Ovary (tissue), 9 donors: ENCODE results near the gene MECR. TPM values are rescaled to one million over a fixed set of nuclear protein-coding genes. Genes with fewer than 3 reads are reported as not detected.

Source experiments
- DNase-seq, 5 donors: peaks; one replicate each; pipeline ENCODE4 v3.0.0-alpha.2; 2019 to 2020
- H3K27ac ChIP-seq, 2 donors: fragments of 200-600 bp; one replicate each; pipeline versions ENCODE4 v1.5.1 to v1.8.0; 2019 to 2022
- H3K27me3 ChIP-seq: fragments of 200-600 bp; one replicate; pipeline ENCODE4 v1.8.0; 2022
- H3K36me3 ChIP-seq: fragments of 200-600 bp; sonication (generic); one replicate; pipeline ENCODE4 v1.5.1; 2019
- H3K4me1 ChIP-seq: one replicate; pipeline ENCODE4 v1.8.1; 2013; ENCODE audit warnings: mild to moderate bottlenecking, moderate library complexity; ENCODE audit not compliant: insufficient read depth
- H3K4me3 ChIP-seq: fragments of 200-600 bp; sonication (generic); one replicate; pipeline ENCODE4 v1.5.1; 2017
- H3K9me3 ChIP-seq, 2 donors: fragments of 200-600 bp in 1 of 2; sonication (generic) in 1 of 2; one replicate each; pipeline versions ENCODE4 v1.5.1 to v1.8.1; 2013 to 2019; ENCODE audit warnings: mild to moderate bottlenecking in 1 of 2, moderate library complexity in 1 of 2
- EP300 ChIP-seq: sonication (generic); formaldehyde crosslinking; IDR thresholded peaks from one replicate; pipeline ENCODE4 v1.6.1; 2017; ENCODE audit warnings: antibody characterized with exemption
- POLR2A ChIP-seq: fragments of 450-650 bp; IDR thresholded peaks from one replicate; pipeline ENCODE4 v1.6.1; 2017; ENCODE audit warnings: antibody characterized with exemption, mild to moderate bottlenecking, moderate library complexity
- WGBS, 3 donors: extraction: QIAGEN DNeasy Blood & Tissue Kit in 1 of 3; methylation state at CpG; one replicate each; pipeline versions ENCODE4 v1.1.5 to v1.1.7; 2013 to 2017; 5-methylcytosine and 5-hydroxymethylcytosine counted together
- intact Hi-C, 4 donors: fragments of 100-400 bp; cut with DNase I; formaldehyde crosslinking; loops; one replicate each; pipeline versions ENCODE4 v1.11.0 to v1.15.1; 2022 to 2023
- polyA plus RNA-seq, 2 donors: library from polyadenylated mRNA; stranded (reverse); fragments of 200-250 nt in 1 of 2; fragments of 350-450 nt in 1 of 2; fragmentation: Illumina TruSeq in 1 of 2; extraction: RNeasy Lipid Tissue Mini Kit (QIAGEN cat#74804) in 1 of 2; gene quantifications; one replicate each; pipeline ENCODE4 v1.2.3, GENCODE V29; 2013 to 2014
- total RNA-seq, 7 donors: library from RNA; depleted of rRNA in 2 of 7; stranded (reverse); fragments of >200 nt in 2 of 7; fragmentation: NEBNext Ultra II Directional in 3 of 7; extraction: Animal tissue kit (Norgen Biotek cat#: 25700) in 3 of 7; gene quantifications; one replicate each; pipeline versions ENCODE4 v1.1.0 to v1.2.4, GENCODE V29; 2016 to 2023
- TF ChIP-seq, protein P1 (sequence below), 3 donors: fragments of 450-650 bp in 2 of 3; fragments of 200-600 bp in 1 of 3; IDR thresholded peaks; one replicate each; pipeline versions ENCODE4 v1.5.1 to v1.8.0; 2016 to 2022; ENCODE audit warnings: antibody characterized with exemption in 3 of 3, mild to moderate bottlenecking in 1 of 3
- donor health status: DM: no; HTN: no; CAD: no; lungs with moderate emphysema.
- donor health status: DM: no; HTN: no; CAD: no.
- donor health status: Bipolar disorder and iron deficiency.
- donor health status: DM: yes; HTN: yes; CAD: no.
- donor health status: DM: no; HTN: no; CAD: no.
- donor health status: DM: yes; HTN: yes; CAD: no.

Gene MECR
- total and polyA plus RNA-seq, 9 donors = 11.9 to 33.9 (median 20.2) TPM

GRCh38 chr1:29227511-29227910, 3.2 kb downstream of the MECR start:
- Histone ChIP-seq H3K9me3 (no peaks in the 10 kb centered on the region), H3K27ac (no peak overlapping the region), H3K4me3 (no peak overlapping the region), H3K4me1 (peaks cover 2% of the 10 kb centered on the region), H3K27me3 (no peaks in the 10 kb centered on the region), H3K36me3 (no peaks in the 10 kb centered on the region)
- intact Hi-C loops = no loop called here
- WGBS, 3 donors = 76 to 86% (median 80%) methylated on average over 5 of the region's 5 CpGs
- DNase-seq = no peak
- TF ChIP-seq POLR2A = no peak
- TF ChIP-seq EP300 = no peak
- TF ChIP-seq, protein P1, sequence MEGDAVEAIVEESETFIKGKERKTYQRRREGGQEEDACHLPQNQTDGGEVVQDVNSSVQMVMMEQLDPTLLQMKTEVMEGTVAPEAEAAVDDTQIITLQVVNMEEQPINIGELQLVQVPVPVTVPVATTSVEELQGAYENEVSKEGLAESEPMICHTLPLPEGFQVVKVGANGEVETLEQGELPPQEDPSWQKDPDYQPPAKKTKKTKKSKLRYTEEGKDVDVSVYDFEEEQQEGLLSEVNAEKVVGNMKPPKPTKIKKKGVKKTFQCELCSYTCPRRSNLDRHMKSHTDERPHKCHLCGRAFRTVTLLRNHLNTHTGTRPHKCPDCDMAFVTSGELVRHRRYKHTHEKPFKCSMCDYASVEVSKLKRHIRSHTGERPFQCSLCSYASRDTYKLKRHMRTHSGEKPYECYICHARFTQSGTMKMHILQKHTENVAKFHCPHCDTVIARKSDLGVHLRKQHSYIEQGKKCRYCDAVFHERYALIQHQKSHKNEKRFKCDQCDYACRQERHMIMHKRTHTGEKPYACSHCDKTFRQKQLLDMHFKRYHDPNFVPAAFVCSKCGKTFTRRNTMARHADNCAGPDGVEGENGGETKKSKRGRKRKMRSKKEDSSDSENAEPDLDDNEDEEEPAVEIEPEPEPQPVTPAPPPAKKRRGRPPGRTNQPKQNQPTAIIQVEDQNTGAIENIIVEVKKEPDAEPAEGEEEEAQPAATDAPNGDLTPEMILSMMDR (IDR thresholded peaks at IDR 0.05) = no peak

- H3K36me3 ChIP-seq = no peaks in the 10 kb centered on the region
- no peak overlapping the region for H3K4me3 ChIP-seq
- H3K27me3 ChIP-seq = no peaks in the 10 kb centered on the region
- 90 to 93% (median 91%) methylated on average over 4 of the region's 4 CpGs for WGBS, 3 donors
- H3K27ac ChIP-seq = no peak overlapping the region
- peaks cover 2% of the 10 kb centered on the region for H3K4me1 ChIP-seq
- TF ChIP-seq, protein P1 (IDR thresholded peaks at IDR 0.05) = no peak
- DNase-seq = no peak
- no peaks in the 10 kb centered on the region for H3K9me3 ChIP-seq
- intact Hi-C loops = no loop called here
Measured at GRCh38 chr1:29225361-29225760, 5.4 kb downstream of the MECR start.

DNA sequence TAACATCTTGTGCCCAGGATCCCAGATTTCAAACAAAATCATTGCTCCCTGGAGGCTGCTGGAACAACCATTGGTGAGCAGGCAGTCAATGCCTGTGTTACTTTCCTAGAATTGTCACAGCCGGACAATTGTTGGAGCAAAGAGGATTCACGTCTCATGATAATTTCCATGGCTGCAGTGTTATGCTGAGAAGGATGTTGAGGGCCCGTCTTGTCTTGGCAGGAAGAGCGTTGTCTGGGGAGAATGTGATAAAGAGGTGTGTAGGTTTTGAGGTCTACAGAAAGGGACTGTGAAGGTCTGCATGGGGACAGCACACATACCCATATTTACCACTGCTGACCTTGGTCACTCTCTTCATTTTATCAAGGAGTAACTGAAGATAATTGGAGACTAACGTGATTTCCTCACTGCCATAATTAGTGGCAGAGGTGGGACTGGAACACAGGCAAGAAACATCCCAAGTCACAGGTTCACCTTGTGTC, 6.3 kb downstream of the MECR start:
- H3K9me3 ChIP-seq = no peaks in the 10 kb centered on the region
- no peak overlapping the region for H3K27ac ChIP-seq
- no peak for DNase-seq
- intact Hi-C loops = no loop called here
- TF ChIP-seq EP300 (no peak), POLR2A (no peak)
- TF ChIP-seq, protein P1 (IDR thresholded peaks at IDR 0.05) = no peak
- H3K4me1 ChIP-seq = no peaks in the 10 kb centered on the region
- 84 to 88% (median 86%) methylated on average over 5 of the region's 5 CpGs for WGBS, 3 donors
- H3K27me3 ChIP-seq = no peaks in the 10 kb centered on the region
- H3K4me3 ChIP-seq = no peak overlapping the region
- no peaks in the 10 kb centered on the region for H3K36me3 ChIP-seq

DNA sequence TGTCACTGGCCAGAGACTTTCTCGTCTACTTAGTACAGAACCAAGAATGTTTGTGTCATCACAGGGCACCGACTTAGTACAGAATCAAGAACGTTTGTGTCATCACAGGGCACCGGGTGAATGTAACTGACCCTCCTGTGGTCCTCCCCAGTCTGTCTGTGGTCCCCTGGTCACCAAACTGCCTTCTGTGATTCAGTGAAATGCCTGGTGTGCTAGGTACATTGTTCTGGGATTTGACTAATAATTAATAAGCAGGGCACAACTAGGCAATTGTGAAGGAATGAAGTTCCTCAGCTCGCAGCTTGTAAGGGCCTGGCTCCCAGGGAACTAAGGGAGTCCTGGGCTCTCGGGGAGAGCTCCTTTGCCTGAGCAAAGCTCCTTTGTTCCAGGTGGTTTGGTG, 7.2 kb downstream of the MECR start:
- no peaks in the 10 kb centered on the region for H3K4me1 ChIP-seq
- H3K36me3 ChIP-seq = no peaks in the 10 kb centered on the region
- no peak for DNase-seq
- no peaks in the 10 kb centered on the region for H3K9me3 ChIP-seq
- H3K27ac ChIP-seq = no peak overlapping the region
- TF ChIP-seq, protein P1 (IDR thresholded peaks at IDR 0.05) = no peak
- TF ChIP-seq POLR2A (no peak), EP300 (no peak)
- WGBS, 3 donors = 77 to 87% (median 83%) methylated on average over 6 of the region's 6 CpGs
- no peak overlapping the region for H3K4me3 ChIP-seq
- intact Hi-C loops = no loop called here
- no peaks in the 10 kb centered on the region for H3K27me3 ChIP-seq
